Liver (tissue), 9 donors: ENCODE measurements around the gene CLEC1B. TPM values are rescaled to one million over a fixed set of nuclear protein-coding genes. Genes with fewer than 3 reads are reported as not detected.

Source experiments
- DNase-seq: peaks from one replicate; pipeline ENCODE4 v3.0.0-alpha.2; 2017; ENCODE audit warnings: low spot score
- H3K27ac ChIP-seq, 2 donors: one replicate each; pipeline ENCODE4 v1.7.0; 2013; ENCODE audit warnings: inconsistent platforms in 2 of 2, low read length in 2 of 2, control low read depth in 1 of 2, low read depth in 1 of 2, mild to moderate bottlenecking in 1 of 2
- H3K27me3 ChIP-seq, 4 donors: one replicate each; pipeline versions ENCODE4 v1.6.1 to v1.7.0; 2013; ENCODE audit warnings: low read length in 3 of 4, inconsistent platforms in 1 of 4, mild to moderate bottlenecking in 1 of 4, moderate library complexity in 1 of 4; ENCODE audit not compliant: control insufficient read depth in 4 of 4, insufficient read depth in 4 of 4
- H3K36me3 ChIP-seq, 4 donors: one replicate each; pipeline versions ENCODE4 v1.6.1 to v1.7.0; 2013; ENCODE audit warnings: low read length in 3 of 4, mild to moderate bottlenecking in 3 of 4, low read depth in 1 of 4, moderate library complexity in 1 of 4; ENCODE audit not compliant: control insufficient read depth in 4 of 4, insufficient read depth in 3 of 4
- H3K4me1 ChIP-seq, 4 donors: one replicate each; pipeline versions ENCODE4 v1.6.1 to v1.7.0; 2013; ENCODE audit warnings: low read length in 3 of 4, mild to moderate bottlenecking in 3 of 4, moderate library complexity in 1 of 4; ENCODE audit not compliant: control insufficient read depth in 4 of 4, insufficient read depth in 4 of 4
- H3K4me3 ChIP-seq, 3 donors: one replicate each; pipeline versions ENCODE4 v1.6.1 to v1.7.0; 2013; ENCODE audit warnings: low read length in 3 of 3, control low read depth in 1 of 3, low read depth in 1 of 3, mild to moderate bottlenecking in 1 of 3
- H3K9ac ChIP-seq, 2 donors: one replicate each; pipeline ENCODE4 v1.7.0; 2013; ENCODE audit warnings: low read length in 2 of 2, mild to moderate bottlenecking in 2 of 2, moderate library complexity in 2 of 2, control low read depth in 1 of 2, low read depth in 1 of 2
- H3K9me3 ChIP-seq, 4 donors: one replicate each; pipeline versions ENCODE4 v1.6.1 to v1.7.0; 2013; ENCODE audit warnings: low read length in 3 of 4; ENCODE audit not compliant: control insufficient read depth in 4 of 4
- EGR1 ChIP-seq, 2 donors: IDR thresholded peaks; 2 replicates each; pipeline ENCODE4 v1.6.1; 2016 to 2018; ENCODE audit warnings: antibody characterized with exemption in 2 of 2, low read depth in 2 of 2
- FOXA1 ChIP-seq: IDR thresholded peaks from 2 replicates; pipeline ENCODE4 v1.6.1; 2016; ENCODE audit warnings: antibody characterized with exemption
- FOXA2 ChIP-seq: IDR thresholded peaks from 2 replicates; pipeline ENCODE4 v1.6.1; 2016; ENCODE audit warnings: antibody characterized with exemption
- GABPA ChIP-seq, 2 donors: IDR thresholded peaks in 1 of 2; conservative IDR thresholded peaks in 1 of 2; 2 replicates each; pipeline ENCODE4 v1.6.1; 2016; ENCODE audit warnings: antibody characterized with exemption in 2 of 2, mild to moderate bottlenecking in 1 of 2, moderate library complexity in 1 of 2
- HNF4A ChIP-seq, 2 donors: conservative IDR thresholded peaks; 2 replicates each; pipeline ENCODE4 v1.6.1; 2016; ENCODE audit warnings: antibody characterized with exemption in 2 of 2, mild to moderate bottlenecking in 2 of 2
- HNF4G ChIP-seq: IDR thresholded peaks from 2 replicates; pipeline ENCODE4 v1.6.1; 2016; ENCODE audit warnings: antibody characterized with exemption
- JUND ChIP-seq, 2 donors: IDR thresholded peaks; 2 replicates each; pipeline ENCODE4 v1.6.1; 2016; ENCODE audit warnings: antibody characterized with exemption in 2 of 2
- NR2F2 ChIP-seq: IDR thresholded peaks from 2 replicates; pipeline ENCODE4 v1.6.1; 2016; ENCODE audit warnings: antibody characterized with exemption
- RAD21 ChIP-seq, 2 donors: IDR thresholded peaks; 2 replicates each; pipeline ENCODE4 v1.6.1; 2016; ENCODE audit warnings: antibody characterized with exemption in 2 of 2, mild to moderate bottlenecking in 2 of 2
- RXRA ChIP-seq, 2 donors: IDR thresholded peaks; 2 replicates each; pipeline ENCODE4 v1.6.1; 2017 to 2018; ENCODE audit warnings: antibody characterized with exemption in 2 of 2, mild to moderate bottlenecking in 1 of 2
- SP1 ChIP-seq: IDR thresholded peaks from 2 replicates; pipeline ENCODE4 v1.6.1; 2018; ENCODE audit warnings: antibody characterized with exemption, mild to moderate bottlenecking
- TAF1 ChIP-seq: conservative IDR thresholded peaks from 2 replicates; pipeline ENCODE4 v1.6.1; 2016; ENCODE audit warnings: antibody characterized with exemption, mild to moderate bottlenecking
- YY1 ChIP-seq: IDR thresholded peaks from 2 replicates; pipeline ENCODE4 v1.6.1; 2016; ENCODE audit warnings: antibody characterized with exemption, mild to moderate bottlenecking
- WGBS: extraction: QIAGEN DNeasy Blood & Tissue Kit; methylation state at CpG from one replicate; pipeline ENCODE4 v1.1.7; 2013; 5-methylcytosine and 5-hydroxymethylcytosine counted together
- polyA plus RNA-seq, 2 donors: library from polyadenylated mRNA; stranded (reverse) in 1 of 2; unstranded in 1 of 2; fragments of 200-250 nt in 1 of 2; fragments of >200 nt in 1 of 2; fragmentation: Nextera tagmentation in 1 of 2; extraction: Ambion mirVana in 1 of 2; gene quantifications; one replicate each; pipeline versions ENCODE4 v1.2.1 to v1.2.3, GENCODE V29; 2013 to 2015
- total RNA-seq, 2 donors: library from RNA; depleted of rRNA; stranded (reverse); fragments of >200 nt; gene quantifications; one replicate each; pipeline ENCODE4 v1.2.3, GENCODE V29; 2014
- TF ChIP-seq, protein P1 (sequence below): IDR thresholded peaks from 2 replicates; pipeline ENCODE4 v1.6.1; 2016; ENCODE audit warnings: antibody characterized with exemption
- TF ChIP-seq, protein P2 (sequence below): IDR thresholded peaks from 2 replicates; pipeline ENCODE4 v1.6.1; 2016; ENCODE audit warnings: antibody characterized with exemption
- TF ChIP-seq, protein P3 (sequence below): IDR thresholded peaks from 2 replicates; pipeline ENCODE4 v1.6.1; 2016; ENCODE audit warnings: antibody characterized with exemption, mild to moderate bottlenecking
- TF ChIP-seq, protein P4 (sequence below): IDR thresholded peaks from 2 replicates; pipeline ENCODE4 v1.6.1; 2016; ENCODE audit warnings: antibody characterized with exemption
- TF ChIP-seq, protein P5 (sequence below): fragments of 150-350 bp; IDR thresholded peaks from 2 replicates; pipeline ENCODE4 v1.5.1; 2017; ENCODE audit warnings: improper control_type of control experiment, low read depth, low read length; ENCODE audit not compliant: missing input control
- donor health status: healthy.
- donor health status: healthy.
- donor health status: healthy.
- donor health status: healthy.
- donor health status: healthy.

Gene CLEC1B
- total and polyA plus RNA-seq, 4 donors = 28.0 to 36.4 (median 31.5) TPM

DNA sequence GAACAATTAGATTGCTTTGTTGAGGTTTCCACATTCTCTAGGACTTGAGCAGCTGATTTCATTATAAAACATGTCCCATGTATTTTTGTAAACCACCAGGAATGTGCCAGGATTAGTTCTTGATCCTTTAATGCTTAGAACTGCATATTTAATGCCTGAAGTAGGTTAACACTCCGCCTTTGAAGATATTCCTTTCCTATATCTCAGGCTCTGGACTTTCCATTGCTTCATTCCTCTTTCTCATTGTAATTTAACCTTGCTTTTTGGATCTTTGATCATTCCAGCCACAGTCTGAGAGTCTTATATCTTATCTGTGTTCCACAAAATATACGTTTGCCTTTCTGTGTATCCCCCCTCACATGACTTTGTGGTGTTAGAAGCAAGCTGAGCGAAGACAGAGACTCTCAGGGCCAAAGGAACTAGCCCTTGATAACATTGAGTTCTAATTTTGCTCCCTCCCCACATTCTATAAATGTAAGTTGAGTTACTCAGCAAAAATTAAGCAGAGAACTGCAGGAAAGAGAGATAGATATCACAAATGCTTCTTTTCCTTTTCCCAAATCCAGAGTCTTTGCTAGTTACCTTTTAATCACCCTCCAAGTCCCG lies 2.4 kb upstream of the CLEC1B start:
- TF ChIP-seq SP1 (no peak), NR2F2 (no peak), YY1 (no peak), HNF4G (no peak), GABPA (IDR thresholded peaks at IDR 0.05 in 1 of 2, conservative IDR thresholded peaks at IDR 0.05 in 1 of 2) (no peak), FOXA2 (no peak), JUND (IDR thresholded peaks at IDR 0.05) (no peak), FOXA1 (no peak), HNF4A (conservative IDR thresholded peaks at IDR 0.05) (no peak), RAD21 (IDR thresholded peaks at IDR 0.05) (no peak), RXRA (IDR thresholded peaks at IDR 0.05) (no peak), EGR1 (IDR thresholded peaks at IDR 0.05; ENCODE audit: low read depth in 2 of 2) (no peak), TAF1 (no peak)
- TF ChIP-seq, protein P1, sequence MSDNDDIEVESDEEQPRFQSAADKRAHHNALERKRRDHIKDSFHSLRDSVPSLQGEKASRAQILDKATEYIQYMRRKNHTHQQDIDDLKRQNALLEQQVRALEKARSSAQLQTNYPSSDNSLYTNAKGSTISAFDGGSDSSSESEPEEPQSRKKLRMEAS = no peak
- TF ChIP-seq, protein P2, sequence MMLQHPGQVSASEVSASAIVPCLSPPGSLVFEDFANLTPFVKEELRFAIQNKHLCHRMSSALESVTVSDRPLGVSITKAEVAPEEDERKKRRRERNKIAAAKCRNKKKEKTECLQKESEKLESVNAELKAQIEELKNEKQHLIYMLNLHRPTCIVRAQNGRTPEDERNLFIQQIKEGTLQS = no peak
- TF ChIP-seq, protein P3, sequence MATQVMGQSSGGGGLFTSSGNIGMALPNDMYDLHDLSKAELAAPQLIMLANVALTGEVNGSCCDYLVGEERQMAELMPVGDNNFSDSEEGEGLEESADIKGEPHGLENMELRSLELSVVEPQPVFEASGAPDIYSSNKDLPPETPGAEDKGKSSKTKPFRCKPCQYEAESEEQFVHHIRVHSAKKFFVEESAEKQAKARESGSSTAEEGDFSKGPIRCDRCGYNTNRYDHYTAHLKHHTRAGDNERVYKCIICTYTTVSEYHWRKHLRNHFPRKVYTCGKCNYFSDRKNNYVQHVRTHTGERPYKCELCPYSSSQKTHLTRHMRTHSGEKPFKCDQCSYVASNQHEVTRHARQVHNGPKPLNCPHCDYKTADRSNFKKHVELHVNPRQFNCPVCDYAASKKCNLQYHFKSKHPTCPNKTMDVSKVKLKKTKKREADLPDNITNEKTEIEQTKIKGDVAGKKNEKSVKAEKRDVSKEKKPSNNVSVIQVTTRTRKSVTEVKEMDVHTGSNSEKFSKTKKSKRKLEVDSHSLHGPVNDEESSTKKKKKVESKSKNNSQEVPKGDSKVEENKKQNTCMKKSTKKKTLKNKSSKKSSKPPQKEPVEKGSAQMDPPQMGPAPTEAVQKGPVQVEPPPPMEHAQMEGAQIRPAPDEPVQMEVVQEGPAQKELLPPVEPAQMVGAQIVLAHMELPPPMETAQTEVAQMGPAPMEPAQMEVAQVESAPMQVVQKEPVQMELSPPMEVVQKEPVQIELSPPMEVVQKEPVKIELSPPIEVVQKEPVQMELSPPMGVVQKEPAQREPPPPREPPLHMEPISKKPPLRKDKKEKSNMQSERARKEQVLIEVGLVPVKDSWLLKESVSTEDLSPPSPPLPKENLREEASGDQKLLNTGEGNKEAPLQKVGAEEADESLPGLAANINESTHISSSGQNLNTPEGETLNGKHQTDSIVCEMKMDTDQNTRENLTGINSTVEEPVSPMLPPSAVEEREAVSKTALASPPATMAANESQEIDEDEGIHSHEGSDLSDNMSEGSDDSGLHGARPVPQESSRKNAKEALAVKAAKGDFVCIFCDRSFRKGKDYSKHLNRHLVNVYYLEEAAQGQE = no peak
- TF ChIP-seq, protein P4, sequence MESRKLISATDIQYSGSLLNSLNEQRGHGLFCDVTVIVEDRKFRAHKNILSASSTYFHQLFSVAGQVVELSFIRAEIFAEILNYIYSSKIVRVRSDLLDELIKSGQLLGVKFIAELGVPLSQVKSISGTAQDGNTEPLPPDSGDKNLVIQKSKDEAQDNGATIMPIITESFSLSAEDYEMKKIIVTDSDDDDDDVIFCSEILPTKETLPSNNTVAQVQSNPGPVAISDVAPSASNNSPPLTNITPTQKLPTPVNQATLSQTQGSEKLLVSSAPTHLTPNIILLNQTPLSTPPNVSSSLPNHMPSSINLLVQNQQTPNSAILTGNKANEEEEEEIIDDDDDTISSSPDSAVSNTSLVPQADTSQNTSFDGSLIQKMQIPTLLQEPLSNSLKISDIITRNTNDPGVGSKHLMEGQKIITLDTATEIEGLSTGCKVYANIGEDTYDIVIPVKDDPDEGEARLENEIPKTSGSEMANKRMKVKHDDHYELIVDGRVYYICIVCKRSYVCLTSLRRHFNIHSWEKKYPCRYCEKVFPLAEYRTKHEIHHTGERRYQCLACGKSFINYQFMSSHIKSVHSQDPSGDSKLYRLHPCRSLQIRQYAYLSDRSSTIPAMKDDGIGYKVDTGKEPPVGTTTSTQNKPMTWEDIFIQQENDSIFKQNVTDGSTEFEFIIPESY = no peak
- TF ChIP-seq, protein P5, sequence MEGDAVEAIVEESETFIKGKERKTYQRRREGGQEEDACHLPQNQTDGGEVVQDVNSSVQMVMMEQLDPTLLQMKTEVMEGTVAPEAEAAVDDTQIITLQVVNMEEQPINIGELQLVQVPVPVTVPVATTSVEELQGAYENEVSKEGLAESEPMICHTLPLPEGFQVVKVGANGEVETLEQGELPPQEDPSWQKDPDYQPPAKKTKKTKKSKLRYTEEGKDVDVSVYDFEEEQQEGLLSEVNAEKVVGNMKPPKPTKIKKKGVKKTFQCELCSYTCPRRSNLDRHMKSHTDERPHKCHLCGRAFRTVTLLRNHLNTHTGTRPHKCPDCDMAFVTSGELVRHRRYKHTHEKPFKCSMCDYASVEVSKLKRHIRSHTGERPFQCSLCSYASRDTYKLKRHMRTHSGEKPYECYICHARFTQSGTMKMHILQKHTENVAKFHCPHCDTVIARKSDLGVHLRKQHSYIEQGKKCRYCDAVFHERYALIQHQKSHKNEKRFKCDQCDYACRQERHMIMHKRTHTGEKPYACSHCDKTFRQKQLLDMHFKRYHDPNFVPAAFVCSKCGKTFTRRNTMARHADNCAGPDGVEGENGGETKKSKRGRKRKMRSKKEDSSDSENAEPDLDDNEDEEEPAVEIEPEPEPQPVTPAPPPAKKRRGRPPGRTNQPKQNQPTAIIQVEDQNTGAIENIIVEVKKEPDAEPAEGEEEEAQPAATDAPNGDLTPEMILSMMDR = no peak
- Histone ChIP-seq H3K27me3 (no peaks in the 10 kb centered on the region), H3K36me3 (no peaks in the 10 kb centered on the region), H3K27ac (no peak overlapping the region), H3K4me1 (no peaks in the 10 kb centered on the region), H3K9me3 (peaks cover 0 to 2% (median 0%) of the 10 kb centered on the region in 4 donors), H3K4me3 (no peak overlapping the region), H3K9ac (no peak overlapping the region)
- 64% methylated on average over 4 of the region's 4 CpGs for WGBS
- no peak for DNase-seq
